OCI-LY3 (cell line): ENCODE results near the gene CCK.
A peak's percentile ranks its signal among the peaks of the same experiment; 100 is the strongest.

Experiments
- H2AFZ ChIP-seq: fragments of 200-600, 300-600 bp; shearing (Covaris generic); 2 replicates; pipeline ENCODE4 v1.6.0; 2014; ENCODE audit warnings: antibody characterized with exemption, low read depth, low read length
- H3K27ac ChIP-seq: fragments of 200-600, 300-600 bp; sonication (generic); 2 replicates; pipeline ENCODE4 v1.5.1; 2014; ENCODE audit warnings: mild to moderate bottlenecking, low read length, moderate library complexity, mixed read lengths
- H3K27me3 ChIP-seq: fragments of 200-600, 300-600 bp; sonication (generic); 2 replicates; pipeline ENCODE4 v1.6.1; 2014; ENCODE audit warnings: low read depth, low read length, mixed read lengths
- H3K36me3 ChIP-seq: fragments of 200-600, 300-600 bp; sonication (generic); replicated peaks from 2 replicates; pipeline ENCODE3; 2014; ENCODE audit warnings: low read depth, low read length, mixed read lengths
- H3K4me1 ChIP-seq: fragments of 300-600, 200-600 bp; sonication (generic); 2 replicates; pipeline ENCODE4 v1.6.1; 2014; ENCODE audit warnings: low read length, mixed read lengths
- H3K4me2 ChIP-seq: fragments of 200-600, 300-600 bp; sonication (generic); 2 replicates; pipeline ENCODE4 v1.6.1; 2014; ENCODE audit warnings: low read length, mixed read lengths
- H3K4me3 ChIP-seq: fragments of 300-600, 200-600 bp; sonication (generic); 2 replicates; pipeline ENCODE4 v1.5.1; 2014; ENCODE audit warnings: antibody characterized with exemption, mild to moderate bottlenecking, low read length, moderate library complexity
- H3K79me2 ChIP-seq: fragments of 300-600, 200-600 bp; shearing (Covaris generic); 2 replicates; pipeline ENCODE4 v1.6.1; 2014; ENCODE audit warnings: mild to moderate bottlenecking, low read length, mixed read lengths
- H3K9ac ChIP-seq: fragments of 300-600, 200-600 bp; shearing (Covaris generic); 2 replicates; pipeline ENCODE4 v1.6.0; 2014; ENCODE audit warnings: mild to moderate bottlenecking, low read length, moderate library complexity
- H3K9me3 ChIP-seq: fragments of 200-600, 300-600 bp; shearing (Covaris generic); 2 replicates; pipeline ENCODE4 v1.6.1; 2014; ENCODE audit warnings: low read length, mixed read lengths; ENCODE audit not compliant: insufficient read depth
- H4K20me1 ChIP-seq: fragments of 200-600, 300-600 bp; sonication (generic); 2 replicates; pipeline ENCODE4 v1.6.1; 2016; ENCODE audit warnings: low read length, mixed read lengths; ENCODE audit not compliant: insufficient read depth
- CTCF ChIP-seq: fragments of 200-600, 300-600 bp; sonication (generic); IDR thresholded peaks from 2 replicates; pipeline ENCODE4 v1.5.1; 2014; ENCODE audit warnings: antibody characterized with exemption, low read length, low read depth
- EZH2phosphoT487 ChIP-seq: fragments of 200-600 bp; shearing (Covaris generic); IDR thresholded peaks from 2 replicates; pipeline ENCODE4 v1.6.1; 2018; ENCODE audit warnings: antibody characterized with exemption, mixed run types, low read depth

Gene CCK

DNA sequence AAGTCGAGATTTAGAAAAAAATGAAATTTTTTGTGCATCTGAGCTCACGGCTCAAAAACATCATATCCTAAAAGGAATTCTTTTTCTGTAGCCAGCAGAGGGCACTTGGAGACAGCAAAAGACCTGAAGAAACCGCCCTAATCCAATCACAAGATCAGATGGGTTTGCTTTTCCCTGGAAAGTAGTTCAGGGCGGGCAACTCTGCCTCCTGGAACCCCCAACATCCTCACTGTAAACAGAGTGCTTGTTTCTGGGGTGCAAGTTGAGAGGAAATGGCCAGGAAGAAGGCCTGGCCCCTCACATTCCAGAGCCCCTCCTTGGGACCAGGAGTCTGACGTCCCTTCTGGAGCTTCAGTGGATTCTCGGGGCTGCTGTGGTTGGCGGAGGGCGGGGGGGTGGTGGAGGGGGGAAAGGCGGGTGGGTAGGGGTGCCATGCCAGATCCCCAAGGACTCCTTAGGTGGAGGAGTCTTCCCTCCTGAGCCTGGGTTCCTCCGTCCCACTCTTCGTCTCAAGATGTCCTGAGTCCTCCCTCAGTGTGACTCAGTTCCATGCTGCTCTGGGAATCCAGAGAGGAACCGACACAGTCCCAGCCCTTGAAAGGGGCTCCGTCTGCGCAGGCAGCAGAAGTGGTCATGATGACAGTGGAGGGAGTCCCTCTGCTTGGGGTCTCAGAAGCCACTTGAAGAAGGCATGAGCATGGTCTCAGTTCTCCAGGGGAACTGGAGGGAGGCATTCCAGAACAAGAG, 35.9 kb downstream of the CCK start:
- no peak overlapping the region for H3K9ac ChIP-seq
- no peaks in the 10 kb centered on the region for H3K9me3 ChIP-seq
- no peaks in the 10 kb centered on the region; the same call in 1 of the 2 replicates for H3K27me3 ChIP-seq
- no peak overlapping the region for H2AFZ ChIP-seq
- H3K36me3 ChIP-seq: peaks cover 13% of the 10 kb centered on the region
- no peak for TF ChIP-seq EZH2phosphoT487
- peak; percentile 52 for TF ChIP-seq CTCF
- no peaks in the 10 kb centered on the region for H3K79me2 ChIP-seq
- H3K27ac ChIP-seq: no peak overlapping the region
- no peaks in the 10 kb centered on the region for H3K4me1 ChIP-seq
- peaks cover 4% of the 10 kb centered on the region for H4K20me1 ChIP-seq
- H3K4me2 ChIP-seq: no peak overlapping the region
- H3K4me3 ChIP-seq: no peak overlapping the region

DNA sequence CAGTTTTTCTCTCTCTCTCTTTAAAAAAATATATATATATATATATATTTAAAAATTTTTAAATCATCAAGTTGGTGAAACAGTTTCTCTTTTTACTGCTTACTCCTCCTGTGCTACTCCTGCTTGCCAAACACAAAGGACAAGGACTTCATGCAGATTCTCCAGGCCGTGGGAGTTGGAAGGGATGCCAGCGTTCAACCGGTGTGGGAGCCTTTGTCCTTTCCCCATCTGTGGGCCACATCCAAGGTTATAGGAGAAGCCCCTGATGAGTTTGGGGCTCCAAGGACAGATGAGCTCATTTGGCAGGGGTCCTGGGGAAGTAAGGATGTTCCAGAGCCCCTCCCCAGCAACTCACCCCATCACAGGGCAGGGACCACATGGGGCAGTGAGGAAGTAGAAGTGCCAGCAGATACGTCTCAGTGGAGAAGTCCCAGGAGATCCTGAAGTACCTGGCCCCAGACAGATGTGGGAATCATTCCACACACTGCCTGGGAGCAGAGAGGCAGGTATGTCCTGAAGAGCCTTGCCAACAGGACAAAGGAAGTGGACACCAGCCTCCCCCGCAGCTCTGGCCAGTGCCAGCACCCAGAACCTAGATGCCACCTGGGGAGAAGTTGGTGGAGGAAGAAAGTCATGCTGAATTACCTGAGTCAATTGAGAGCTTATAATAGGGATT, 36.6 kb downstream of the CCK start:
- TF ChIP-seq EZH2phosphoT487: no peak
- TF ChIP-seq CTCF: no peak
- no peak overlapping the region for H3K4me2 ChIP-seq

GRCh38 chr3:42228796-42229195, 37.2 kb downstream of the CCK start:
- Histone ChIP-seq H3K9me3 (no peaks in the 10 kb centered on the region), H3K4me1 (no peaks in the 10 kb centered on the region), H3K27me3 (no peaks in the 10 kb centered on the region), H3K79me2 (no peaks in the 10 kb centered on the region), H4K20me1 (peaks cover 4% of the 10 kb centered on the region), H3K27ac (no peak overlapping the region), H3K9ac (no peak overlapping the region), H3K4me3 (no peak overlapping the region), H2AFZ (no peak overlapping the region), H3K36me3 (peaks cover 25% of the 10 kb centered on the region), H3K4me2 (no peak overlapping the region)
- TF ChIP-seq EZH2phosphoT487: no peak
- peak; percentile 53; the same call in 1 of the 2 replicates for TF ChIP-seq CTCF

More for the DNA sequence above, 36.6 kb downstream of the CCK start:
- Histone ChIP-seq H3K79me2 (no peaks in the 10 kb centered on the region), H3K27ac (no peak overlapping the region), H3K36me3 (peaks cover 19% of the 10 kb centered on the region), H3K27me3 (no peaks in the 10 kb centered on the region), H3K4me1 (no peaks in the 10 kb centered on the region), H3K9ac (no peak overlapping the region), H4K20me1 (peaks cover 4% of the 10 kb centered on the region), H3K9me3 (no peaks in the 10 kb centered on the region), H3K4me3 (no peak overlapping the region), H2AFZ (no peak overlapping the region)
